ENCODE data around the gene KCP. TPM values are rescaled to one million over a fixed set of nuclear protein-coding genes. Genes with fewer than 3 reads are reported as not detected.

The KCP gene
- total and polyA plus RNA-seq, 10 of the 15 experiments (the other 5 are each of a cell fraction or from before 2014, with no cell fraction given), result 0.05 to 7.8 (median 2.5) TPM

DNA sequence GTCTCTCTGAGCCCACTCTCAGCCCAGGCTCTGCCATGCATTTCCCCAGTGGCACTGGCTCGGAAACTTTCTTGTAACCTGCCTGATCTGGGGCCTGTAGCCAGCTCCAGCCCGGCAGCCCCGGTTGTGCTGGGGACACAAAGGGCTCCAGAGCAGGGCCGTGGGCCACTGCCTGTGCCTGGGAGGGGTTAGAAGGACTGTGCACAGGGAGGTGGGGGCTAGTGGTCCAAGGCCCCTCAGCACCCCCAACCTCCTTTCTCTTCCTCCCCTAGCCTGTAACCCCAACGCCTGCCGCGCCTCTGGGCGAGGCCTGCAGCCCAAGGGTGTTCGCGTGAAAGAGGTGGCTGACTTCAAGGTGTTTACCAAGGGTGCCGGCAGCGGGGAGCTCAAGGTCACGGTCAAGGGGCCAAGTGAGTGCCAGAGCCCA is 70.7 kb downstream of the KCP start:
- Histone ChIP-seq H3K36me3 (ENCODE audit: control insufficient read depth in 2 of 2, insufficient read depth in 2 of 2, low read length in 1 of 2) (no peaks in the 10 kb centered on the region), H3K79me2 (ENCODE audit: control insufficient read depth, insufficient read depth, low read length) (no peaks in the 10 kb centered on the region), H3K27me3 (replicated peaks in 1 of 2; ENCODE audit: control insufficient read depth in 2 of 2, insufficient read depth in 2 of 2, low read length in 1 of 2) (no peaks in the 10 kb centered on the region; a peak in 1 of 4 replicates), H3K4me3 (no peak overlapping the region), H3K9ac (ENCODE audit: control insufficient read depth, insufficient read depth, low read length) (no peak overlapping the region), H3K27ac (ENCODE audit: control insufficient read depth, insufficient read depth) (no peak overlapping the region), H2AFZ (ENCODE audit: control insufficient read depth, low read depth, low read length) (no peak overlapping the region), H3K4me2 (ENCODE audit: control insufficient read depth, insufficient read depth) (no peak overlapping the region), H3K9me3 (replicated peaks; ENCODE audit: control insufficient read depth, insufficient read depth, low read length) (no peaks in the 10 kb centered on the region), H4K20me1 (ENCODE audit: control insufficient read depth, insufficient read depth) (no peaks in the 10 kb centered on the region), H3K4me1 (ENCODE audit: control insufficient read depth, insufficient read depth, low read length) (no peaks in the 10 kb centered on the region; the same call in 1 of the 2 replicates)
- POLR2A ChIA-PET, result no interaction called here
- in situ Hi-C loops (cut with MboI), result no loop called here
- BruUV-seq (replicated peaks), result no TSS peak
- 84% methylated on average over 13 of the region's 13 CpGs for WGBS (ENCODE audit: insufficient coverage, insufficient replicate concordance, low lambda C conversion rate, missing lambda C conversion rate)
- RAD21 ChIA-PET (ENCODE audit: unreplicated experiment), result no interaction called here
- CTCF ChIA-PET, result interaction anchor here (3.4 kb wide), 1 partner anchor 44 kb away, joined by 21 read pairs; no protein-coding TSS in a partner anchor
- no peak for ATAC-seq
- SMC1A ChIA-PET (ENCODE audit: uncharacterized antibody, unreplicated experiment), result no interaction called here
- intact Hi-C loops (cut with micrococcal nuclease; ENCODE audit: unreplicated experiment), result no loop called here
- no peak for FAIRE-seq
- TF ChIP-seq POLR2A (IDR thresholded peaks at IDR 0.05; ENCODE audit: low read depth, low read length) (no peak), KAT2A (conservative IDR thresholded peaks at IDR 0.05; ENCODE audit: control insufficient read depth, low read depth, low read length) (no peak), RAD21 (IDR thresholded peaks at IDR 0.05; ENCODE audit: insufficient read depth, low read depth, low read length) (no peak)
- TF ChIP-seq, protein P1, sequence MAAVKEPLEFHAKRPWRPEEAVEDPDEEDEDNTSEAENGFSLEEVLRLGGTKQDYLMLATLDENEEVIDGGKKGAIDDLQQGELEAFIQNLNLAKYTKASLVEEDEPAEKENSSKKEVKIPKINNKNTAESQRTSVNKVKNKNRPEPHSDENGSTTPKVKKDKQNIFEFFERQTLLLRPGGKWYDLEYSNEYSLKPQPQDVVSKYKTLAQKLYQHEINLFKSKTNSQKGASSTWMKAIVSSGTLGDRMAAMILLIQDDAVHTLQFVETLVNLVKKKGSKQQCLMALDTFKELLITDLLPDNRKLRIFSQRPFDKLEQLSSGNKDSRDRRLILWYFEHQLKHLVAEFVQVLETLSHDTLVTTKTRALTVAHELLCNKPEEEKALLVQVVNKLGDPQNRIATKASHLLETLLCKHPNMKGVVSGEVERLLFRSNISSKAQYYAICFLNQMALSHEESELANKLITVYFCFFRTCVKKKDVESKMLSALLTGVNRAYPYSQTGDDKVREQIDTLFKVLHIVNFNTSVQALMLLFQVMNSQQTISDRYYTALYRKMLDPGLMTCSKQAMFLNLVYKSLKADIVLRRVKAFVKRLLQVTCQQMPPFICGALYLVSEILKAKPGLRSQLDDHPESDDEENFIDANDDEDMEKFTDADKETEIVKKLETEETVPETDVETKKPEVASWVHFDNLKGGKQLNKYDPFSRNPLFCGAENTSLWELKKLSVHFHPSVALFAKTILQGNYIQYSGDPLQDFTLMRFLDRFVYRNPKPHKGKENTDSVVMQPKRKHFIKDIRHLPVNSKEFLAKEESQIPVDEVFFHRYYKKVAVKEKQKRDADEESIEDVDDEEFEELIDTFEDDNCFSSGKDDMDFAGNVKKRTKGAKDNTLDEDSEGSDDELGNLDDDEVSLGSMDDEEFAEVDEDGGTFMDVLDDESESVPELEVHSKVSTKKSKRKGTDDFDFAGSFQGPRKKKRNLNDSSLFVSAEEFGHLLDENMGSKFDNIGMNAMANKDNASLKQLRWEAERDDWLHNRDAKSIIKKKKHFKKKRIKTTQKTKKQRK (IDR thresholded peaks at IDR 0.05; ENCODE audit: low read depth, low read length), result no peak
- no peak for DNase-seq (ENCODE audit: low read depth, low spot score)

All from GM12878 (cell line).